Loucy (cell line): ENCODE data around the gene SLX4IP.

Experiments
- EZH2phosphoT487 ChIP-seq: fragments of 200-600 bp; IDR thresholded peaks from 2 replicates; pipeline ENCODE4 v1.6.1; 2018; ENCODE audit warnings: antibody characterized with exemption, mild to moderate bottlenecking, moderate library complexity, borderline replicate concordance
- TF ChIP-seq, protein P1 (sequence below): fragments of 200-600 bp; sonication (generic); conservative IDR thresholded peaks from 2 replicates; pipeline ENCODE4 v1.5.1; 2014; ENCODE audit warnings: mild to moderate bottlenecking, antibody characterized with exemption, low read length

GRCh38 chr20:10430000-10430466 is 5.1 kb upstream of the SLX4IP start:
- TF ChIP-seq EZH2phosphoT487 = no peak
- TF ChIP-seq, protein P1, sequence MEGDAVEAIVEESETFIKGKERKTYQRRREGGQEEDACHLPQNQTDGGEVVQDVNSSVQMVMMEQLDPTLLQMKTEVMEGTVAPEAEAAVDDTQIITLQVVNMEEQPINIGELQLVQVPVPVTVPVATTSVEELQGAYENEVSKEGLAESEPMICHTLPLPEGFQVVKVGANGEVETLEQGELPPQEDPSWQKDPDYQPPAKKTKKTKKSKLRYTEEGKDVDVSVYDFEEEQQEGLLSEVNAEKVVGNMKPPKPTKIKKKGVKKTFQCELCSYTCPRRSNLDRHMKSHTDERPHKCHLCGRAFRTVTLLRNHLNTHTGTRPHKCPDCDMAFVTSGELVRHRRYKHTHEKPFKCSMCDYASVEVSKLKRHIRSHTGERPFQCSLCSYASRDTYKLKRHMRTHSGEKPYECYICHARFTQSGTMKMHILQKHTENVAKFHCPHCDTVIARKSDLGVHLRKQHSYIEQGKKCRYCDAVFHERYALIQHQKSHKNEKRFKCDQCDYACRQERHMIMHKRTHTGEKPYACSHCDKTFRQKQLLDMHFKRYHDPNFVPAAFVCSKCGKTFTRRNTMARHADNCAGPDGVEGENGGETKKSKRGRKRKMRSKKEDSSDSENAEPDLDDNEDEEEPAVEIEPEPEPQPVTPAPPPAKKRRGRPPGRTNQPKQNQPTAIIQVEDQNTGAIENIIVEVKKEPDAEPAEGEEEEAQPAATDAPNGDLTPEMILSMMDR = no peak
